ENCODE data around the gene MBIP. TPM values are rescaled to one million over a fixed set of nuclear protein-coding genes. Genes with fewer than 3 reads are reported as not detected.

MBIP gene
- total and polyA plus RNA-seq, 4 donors = 8.1 to 17.5 (median 10.3) TPM

- peaks cover 0 to 16% (median 0%) of the 10 kb centered on the region in 4 donors for H3K27me3 ChIP-seq (ENCODE audit: control insufficient read depth in 4 of 4, insufficient read depth in 4 of 4, low read length in 3 of 4)
- no peaks in the 10 kb centered on the region for H3K4me1 ChIP-seq (ENCODE audit: control insufficient read depth in 4 of 4, insufficient read depth in 4 of 4, low read length in 3 of 4)
- H3K9me3 ChIP-seq (ENCODE audit: control insufficient read depth in 4 of 4, low read length in 3 of 4) = no peaks in the 10 kb centered on the region
- 78% methylated on average over 4 of the region's 4 CpGs for WGBS
- H3K36me3 ChIP-seq (ENCODE audit: control insufficient read depth in 4 of 4, insufficient read depth in 3 of 4, low read depth in 1 of 4, low read length in 3 of 4) = no peaks in the 10 kb centered on the region
- TF ChIP-seq SP1 (IDR thresholded peaks at IDR 0.05) (no peak), FOXA1 (IDR thresholded peaks at IDR 0.05) (no peak), RXRA (IDR thresholded peaks at IDR 0.05) (no peak), REST (IDR thresholded peaks at IDR 0.05) (no peak), ZBTB33 (IDR thresholded peaks at IDR 0.05) (no peak)
- no peak for DNase-seq (ENCODE audit: low spot score)
- no peak overlapping the region for H3K9ac ChIP-seq (ENCODE audit: low read depth in 1 of 2, low read length in 2 of 2)
- no peak overlapping the region for H3K27ac ChIP-seq (ENCODE audit: low read depth in 1 of 2, low read length in 2 of 2)
- no peak overlapping the region for H3K4me3 ChIP-seq (ENCODE audit: low read depth in 1 of 3, low read length in 3 of 3)
Observed at GRCh38 chr14:36284971-36285595, 35.4 kb downstream of the MBIP start.

- H3K36me3 ChIP-seq (ENCODE audit: control insufficient read depth in 4 of 4, insufficient read depth in 3 of 4, low read depth in 1 of 4, low read length in 3 of 4) = no peaks in the 10 kb centered on the region
- no peak for DNase-seq (ENCODE audit: low spot score)
- H3K9ac ChIP-seq (ENCODE audit: low read depth in 1 of 2, low read length in 2 of 2) = no peak overlapping the region
- H3K27me3 ChIP-seq (ENCODE audit: control insufficient read depth in 4 of 4, insufficient read depth in 4 of 4, low read length in 3 of 4) = peaks cover 0 to 25% (median 0%) of the 10 kb centered on the region in 4 donors
- no peaks in the 10 kb centered on the region for H3K9me3 ChIP-seq (ENCODE audit: control insufficient read depth in 4 of 4, low read length in 3 of 4)
- H3K4me3 ChIP-seq (ENCODE audit: low read depth in 1 of 3, low read length in 3 of 3) = no peak overlapping the region
- no peak overlapping the region for H3K27ac ChIP-seq (ENCODE audit: low read depth in 1 of 2, low read length in 2 of 2)
- no peaks in the 10 kb centered on the region for H3K4me1 ChIP-seq (ENCODE audit: control insufficient read depth in 4 of 4, insufficient read depth in 4 of 4, low read length in 3 of 4)
- TF ChIP-seq ATF3 (IDR thresholded peaks at IDR 0.05) = no peak
- no peak for TF ChIP-seq CTCF (IDR thresholded peaks at IDR 0.05; ENCODE audit: low read depth, low read length, missing input control)
- TF ChIP-seq GABPA (IDR thresholded peaks at IDR 0.05 in 1 of 2, conservative IDR thresholded peaks at IDR 0.05 in 1 of 2) = no peak
- TF ChIP-seq SP1 (IDR thresholded peaks at IDR 0.05) = no peak
- 71% methylated on average over 2 of the region's 2 CpGs for WGBS
Observed at GRCh38 chr14:36281309-36281708, 39.1 kb downstream of the MBIP start.

Data from liver (tissue), 9 donors.